SK-N-SH treated with all-trans-retinoic acid at 6 μM for 48 hours (cell line): ENCODE results near the gene MAPRE2.

ENCODE experiments used
- ARNTL ChIP-seq: fragments of 450-650 bp; formaldehyde crosslinking; IDR thresholded peaks from 2 replicates; pipeline ENCODE4 v1.5.0; 2020; ENCODE audit warnings: low read depth, mild to moderate bottlenecking, moderate library complexity, borderline replicate concordance
- CREB5 ChIP-seq: fragments of 250-450 bp; sonication (Bioruptor Pico); IDR thresholded peaks from 2 replicates; pipeline ENCODE4 v1.5.1; 2020; ENCODE audit warnings: low read depth, mild to moderate bottlenecking, moderate library complexity
- ESRRG ChIP-seq: fragments of 250-450 bp; sonication (Bioruptor Pico); IDR thresholded peaks from 2 replicates; pipeline ENCODE4 v1.6.1; 2021; ENCODE audit warnings: mild to moderate bottlenecking
- ISL1 ChIP-seq: fragments of 250-450 bp; sonication (Bioruptor Pico); IDR thresholded peaks from 2 replicates; pipeline ENCODE4 v2.1.2; 2022; ENCODE audit warnings: mild to moderate bottlenecking, moderate library complexity
- PATZ1 ChIP-seq: fragments of 250-450 bp; sonication (Bioruptor Pico); IDR thresholded peaks from 2 replicates; pipeline ENCODE4 v1.8.0; 2020; ENCODE audit warnings: mild to moderate bottlenecking, moderate library complexity, borderline replicate concordance
- RARB ChIP-seq: fragments of 250-450 bp; sonication (Bioruptor Pico); IDR thresholded peaks from 2 replicates; pipeline ENCODE4 v1.8.0; 2021; ENCODE audit warnings: mild to moderate bottlenecking, moderate library complexity
- TCF4 ChIP-seq: fragments of 250-450 bp; sonication (Bioruptor Pico); IDR thresholded peaks from 2 replicates; pipeline ENCODE4 v1.8.0; 2021; ENCODE audit warnings: mild to moderate bottlenecking, moderate library complexity, borderline replicate concordance
- ZC3H10 ChIP-seq: fragments of 250-450 bp; sonication (Bioruptor Pico); IDR thresholded peaks from 2 replicates; pipeline ENCODE4 v1.5.1; 2021; ENCODE audit warnings: mild to moderate bottlenecking, moderate library complexity
- ZFP3 ChIP-seq: fragments of 250-450 bp; sonication (Bioruptor Pico); IDR thresholded peaks from 2 replicates; pipeline ENCODE4 v1.5.0; 2020; ENCODE audit warnings: mild to moderate bottlenecking, moderate library complexity
- ZFP30 ChIP-seq: fragments of 450-650 bp; formaldehyde crosslinking; IDR thresholded peaks from 2 replicates; pipeline ENCODE4 v1.5.0; 2022; ENCODE audit warnings: mild to moderate bottlenecking, moderate library complexity
- ZNF70 ChIP-seq: fragments of 450-650 bp; formaldehyde crosslinking; IDR thresholded peaks from 2 replicates; pipeline ENCODE4 v1.5.0; 2020; ENCODE audit warnings: mild to moderate bottlenecking, moderate library complexity

- TF ChIP-seq ARNTL (CRISPR knock-in tag) (no peak), TCF4 (no peak), ZFP3 (CRISPR knock-in tag) (peak; percentile 83), ESRRG (CRISPR knock-in tag) (no peak), RARB (no peak), CREB5 (CRISPR knock-in tag) (no peak), ZFP30 (CRISPR knock-in tag) (no peak), ISL1 (CRISPR knock-in tag) (peak; percentile 58), ZC3H10 (no peak), ZNF70 (CRISPR knock-in tag) (no peak), PATZ1 (no peak)
Measured at GRCh38 chr18:35084494-35085449, 43.6 kb downstream of the MAPRE2 start.
